Prostate gland (tissue), 2 donors: ENCODE results near the gene CAPNS2.

Experiments
- CTCF ChIP-seq, 4 experiments: fragments of 200-600 bp in 2 of 4; fragments of 450-650 bp in 2 of 4; sonication (generic) in 2 of 4; IDR thresholded peaks; 1 replicate in 3 of 4; 2 replicates in 1 of 4; pipeline ENCODE4 v1.5.1; 2016 to 2019; ENCODE audit warnings: antibody characterized with exemption in 4 of 4, mild to moderate bottlenecking in 2 of 4, moderate library complexity in 2 of 4
- POLR2A ChIP-seq: fragments of 450-650 bp; IDR thresholded peaks from one replicate; pipeline ENCODE4 v1.6.1; 2016; ENCODE audit warnings: antibody characterized with exemption, mild to moderate bottlenecking
- POLR2AphosphoS5 ChIP-seq: sonication (generic); formaldehyde crosslinking; IDR thresholded peaks from one replicate; pipeline ENCODE4 v1.6.1; 2017; ENCODE audit warnings: antibody characterized with exemption

GRCh38 chr16:55565086-55565485, 1.4 kb upstream of the CAPNS2 start:
- TF ChIP-seq POLR2AphosphoS5 (no peak), CTCF (IDR thresholded peaks at IDR 0.05) (no peak), POLR2A (no peak)
